ENCODE results near the gene MCRS1.

- TF ChIP-seq CTCF (IDR thresholded peaks at IDR 0.05) (no peak), EP300 (IDR thresholded peaks at IDR 0.05) (no peak), POLR2AphosphoS5 (IDR thresholded peaks at IDR 0.05) (no peak)
Measured at GRCh38 chr12:49566361-49566760, 1.6 kb downstream of the MCRS1 start.

All from upper lobe of left lung (tissue), 4 donors.